Measurements from ENCODE around the gene GOLGA1.
"Not testable (repeated sequence)": the region's sequence is repeated elsewhere in the genome, so short reads cannot be mapped to it uniquely, and the experiment has no call there.

GOLGA1 gene

GRCh38 chr9:124855944-124856765 lies 84.7 kb downstream of the GOLGA1 start:
- DNase-seq, result no peak

GRCh38 chr9:124855566-124855943 lies 85.3 kb downstream of the GOLGA1 start:
- DNase-seq, result no peak

- no peak for DNase-seq
These were observed 86.1 kb downstream of the GOLGA1 start for GRCh38 chr9:124854822-124855221.

GRCh38 chr9:124854161-124854560 lies 86.7 kb downstream of the GOLGA1 start:
- DNase-seq, result no peak

- DNase-seq, result no peak
These were observed 87.2 kb downstream of the GOLGA1 start for GRCh38 chr9:124853605-124854143.

- peak; percentile 94 for DNase-seq
These were observed 87.9 kb downstream of the GOLGA1 start, which contains the start of gene WDR38 for GRCh38 chr9:124852829-124853531. TSS of gene WDR38 (plus strand) at chr9:124853460. CDS start at chr9:124853532, 72 bp downstream.

- DNase-seq, result no peak
These were observed 88.6 kb downstream of the GOLGA1 start for GRCh38 chr9:124852121-124852828.

- DNase-seq, result no peak
These were observed 91.1 kb downstream of the GOLGA1 start for GRCh38 chr9:124849801-124850200.

- no peak for DNase-seq
These were observed 93.9 kb downstream of the GOLGA1 start for GRCh38 chr9:124846969-124847368.

- not testable (repeated sequence) for DNase-seq
These were observed 94.4 kb downstream of the GOLGA1 start for GRCh38 chr9:124846467-124846866.

GRCh38 chr9:124844291-124844690 lies 96.6 kb downstream of the GOLGA1 start:
- no peak for DNase-seq

GRCh38 chr9:124843456-124844034 lies 97.3 kb downstream of the GOLGA1 start:
- no peak for DNase-seq

- DNase-seq, result no peak
These were observed 99.6 kb downstream of the GOLGA1 start for GRCh38 chr9:124841075-124841821.

GRCh38 chr9:124840300-124840833 lies 100.5 kb downstream of the GOLGA1 start:
- no peak for DNase-seq

GRCh38 chr9:124839612-124840299 lies 101.1 kb downstream of the GOLGA1 start:
- no peak for DNase-seq

GRCh38 chr9:124838567-124839275 lies 102.2 kb downstream of the GOLGA1 start:
- not testable (repeated sequence) for DNase-seq

- not testable (repeated sequence) for DNase-seq
These were observed 102.8 kb downstream of the GOLGA1 start for GRCh38 chr9:124838132-124838531.

- DNase-seq, result no peak
These were observed 105.8 kb downstream of the GOLGA1 start for GRCh38 chr9:124835026-124835557.

- no peak for DNase-seq
These were observed 106.3 kb downstream of the GOLGA1 start for GRCh38 chr9:124834591-124834990.

Measured in retina (tissue), 1 donor.